8988T (cell line): Measurements from ENCODE around the gene MYL5.
"Not testable (repeated sequence)": the region's sequence is repeated elsewhere in the genome, so short reads cannot be mapped to it uniquely, and the experiment has no call there.

Source experiments
- DNase-seq: peaks from one replicate; pipeline ENCODE4 v3.0.0; 2011

The MYL5 gene

GRCh38 chr4:636628-637159 lies 37.6 kb upstream of the MYL5 start:
- no peak for DNase-seq

GRCh38 chr4:637536-638280 lies 36.6 kb upstream of the MYL5 start:
- no peak for DNase-seq

GRCh38 chr4:642366-642765 lies 32.0 kb upstream of the MYL5 start:
- DNase-seq: not testable (repeated sequence)

- DNase-seq: no peak
Observed at GRCh38 chr4:646460-646859, 27.9 kb upstream of the MYL5 start.

- no peak for DNase-seq
Observed at GRCh38 chr4:647481-647880, 26.9 kb upstream of the MYL5 start.

- no peak for DNase-seq
Observed at GRCh38 chr4:648579-649292, 25.6 kb upstream of the MYL5 start.

GRCh38 chr4:649293-649625 lies 25.1 kb upstream of the MYL5 start:
- no peak for DNase-seq

- no peak for DNase-seq
Observed at GRCh38 chr4:649751-650310, 24.5 kb upstream of the MYL5 start.

GRCh38 chr4:650461-650860 lies 23.9 kb upstream of the MYL5 start:
- no peak for DNase-seq

GRCh38 chr4:650951-651883 lies 23.1 kb upstream of the MYL5 start:
- DNase-seq: no peak

GRCh38 chr4:651884-652642 lies 22.3 kb upstream of the MYL5 start:
- no peak for DNase-seq

- no peak for DNase-seq
Observed at GRCh38 chr4:653080-653821, 21.1 kb upstream of the MYL5 start.

- no peak for DNase-seq
Observed at GRCh38 chr4:653831-654502, 20.4 kb upstream of the MYL5 start.

- DNase-seq: no peak
Observed at GRCh38 chr4:654503-654845, 19.9 kb upstream of the MYL5 start.

- no peak for DNase-seq
Observed at GRCh38 chr4:654871-655463, 19.4 kb upstream of the MYL5 start.

GRCh38 chr4:655464-656151 lies 18.7 kb upstream of the MYL5 start:
- no peak for DNase-seq

- no peak for DNase-seq
Observed at GRCh38 chr4:656436-657337, 17.7 kb upstream of the MYL5 start.

GRCh38 chr4:657338-657833 lies 17.0 kb upstream of the MYL5 start:
- no peak for DNase-seq
